Measurements from ENCODE around the gene ADRB2.

DNA sequence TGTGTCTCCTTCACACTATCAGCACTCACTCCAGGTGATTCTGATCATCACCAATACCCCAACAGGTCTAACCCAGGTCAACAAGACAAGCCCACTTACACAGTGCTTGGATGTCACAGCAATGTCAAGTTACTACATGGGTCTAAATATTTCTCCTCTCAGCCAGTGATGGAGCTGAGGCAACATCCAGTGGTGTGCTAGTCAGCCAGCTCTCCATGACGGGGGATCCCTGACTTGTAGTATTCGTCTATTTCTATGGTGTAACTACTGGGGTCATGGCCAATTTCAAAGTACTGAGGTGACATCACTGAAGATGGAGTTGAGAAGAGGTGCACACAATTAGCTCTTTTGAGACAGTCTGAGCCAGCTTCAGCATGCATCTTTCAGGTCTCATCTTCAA, 31.1 kb downstream of the ADRB2 start:
- TF ChIP-seq CTCF (IDR thresholded peaks at IDR 0.05): no peak
- TF ChIP-seq POLR2A (IDR thresholded peaks at IDR 0.05): no peak

Measured in heart left ventricle (tissue), 13 donors.